ENCODE data around the gene ANGPTL1.
"Not testable (repeated sequence)": the region's sequence is repeated elsewhere in the genome, so short reads cannot be mapped to it uniquely, and the experiment has no call there.

The ANGPTL1 gene

GRCh38 chr1:178868706-178869105, 2.2 kb downstream of the ANGPTL1 start:
- DNase-seq (ENCODE audit: extremely low read depth in 1 of 2, low read depth in 1 of 2): no peak

GRCh38 chr1:178867670-178868069, 3.2 kb downstream of the ANGPTL1 start:
- DNase-seq (ENCODE audit: extremely low read depth in 1 of 2, low read depth in 1 of 2): no peak

GRCh38 chr1:178864326-178864725, 6.6 kb downstream of the ANGPTL1 start:
- DNase-seq (ENCODE audit: extremely low read depth in 1 of 2, low read depth in 1 of 2): no peak

GRCh38 chr1:178862864-178863263, 8.0 kb downstream of the ANGPTL1 start:
- no peak for DNase-seq (ENCODE audit: extremely low read depth in 1 of 2, low read depth in 1 of 2)

GRCh38 chr1:178862416-178862815, 8.5 kb downstream of the ANGPTL1 start:
- DNase-seq (ENCODE audit: extremely low read depth in 1 of 2, low read depth in 1 of 2): no peak

- DNase-seq (ENCODE audit: extremely low read depth in 1 of 2, low read depth in 1 of 2): no peak
These were observed 13.8 kb downstream of the ANGPTL1 start for GRCh38 chr1:178857126-178857525.

GRCh38 chr1:178849918-178850317, 21.0 kb downstream of the ANGPTL1 start:
- DNase-seq (ENCODE audit: extremely low read depth in 1 of 2, low read depth in 1 of 2): no peak

- DNase-seq (ENCODE audit: extremely low read depth in 1 of 2, low read depth in 1 of 2): not testable (repeated sequence)
These were observed 23.0 kb downstream of the ANGPTL1 start for GRCh38 chr1:178847919-178848318.

GRCh38 chr1:178847396-178847849, 23.5 kb downstream of the ANGPTL1 start:
- no peak for DNase-seq (ENCODE audit: extremely low read depth in 1 of 2, low read depth in 1 of 2)

GRCh38 chr1:178846306-178846705, 24.6 kb downstream of the ANGPTL1 start:
- no peak for DNase-seq (ENCODE audit: extremely low read depth in 1 of 2, low read depth in 1 of 2)

- DNase-seq (ENCODE audit: extremely low read depth in 1 of 2, low read depth in 1 of 2): no peak
These were observed 26.4 kb downstream of the ANGPTL1 start for GRCh38 chr1:178844436-178844835.

- no peak for DNase-seq (ENCODE audit: extremely low read depth in 1 of 2, low read depth in 1 of 2)
These were observed 45.7 kb downstream of the ANGPTL1 start for GRCh38 chr1:178825167-178825566.

- no peak for DNase-seq (ENCODE audit: extremely low read depth in 1 of 2, low read depth in 1 of 2)
These were observed 49.6 kb downstream of the ANGPTL1 start for GRCh38 chr1:178821134-178821866.

- DNase-seq (ENCODE audit: extremely low read depth in 1 of 2, low read depth in 1 of 2): no peak
These were observed 51.8 kb downstream of the ANGPTL1 start for GRCh38 chr1:178819123-178819522.

- no peak for DNase-seq (ENCODE audit: extremely low read depth in 1 of 2, low read depth in 1 of 2)
These were observed 52.5 kb downstream of the ANGPTL1 start for GRCh38 chr1:178818416-178818815.

GRCh38 chr1:178810585-178810984, 60.3 kb downstream of the ANGPTL1 start:
- no peak for DNase-seq (ENCODE audit: extremely low read depth in 1 of 2, low read depth in 1 of 2)

- DNase-seq (ENCODE audit: extremely low read depth in 1 of 2, low read depth in 1 of 2): no peak
These were observed 62.3 kb downstream of the ANGPTL1 start for GRCh38 chr1:178808529-178808928.

GRCh38 chr1:178806665-178807300, 64.1 kb downstream of the ANGPTL1 start:
- no peak for DNase-seq (ENCODE audit: extremely low read depth in 1 of 2, low read depth in 1 of 2)

GRCh38 chr1:178802873-178803272, 68.0 kb downstream of the ANGPTL1 start:
- DNase-seq (ENCODE audit: extremely low read depth in 1 of 2, low read depth in 1 of 2): no peak
